Gastrocnemius medialis (tissue), 4 donors: ENCODE data around the gene RNF207. TPM values are rescaled to one million over a fixed set of nuclear protein-coding genes. Genes with fewer than 3 reads are reported as not detected.

Experiments
- ATAC-seq, 2 donors: fragments of 150-250 bp; one replicate each; pipeline ENCODE4 v1.9.1; 2016
- DNase-seq, 2 donors: peaks; one replicate each; pipeline ENCODE4 v3.0.0-alpha.2; 2019
- H3K27ac ChIP-seq, 4 donors: fragments of 200-600 bp; sonication (generic); 1 replicate in 1 of 4; 2 replicates in 3 of 4; pipeline ENCODE4 v1.5.1; 2016 to 2018; ENCODE audit warnings: mild to moderate bottlenecking in 2 of 4, moderate library complexity in 1 of 4
- H3K27me3 ChIP-seq, 3 donors: fragments of 200-600 bp; sonication (generic) in 2 of 3; 1 replicate in 1 of 3; 2 replicates in 2 of 3; pipeline versions ENCODE4 v1.5.1 to v1.6.0; 2016 to 2019; ENCODE audit warnings: mild to moderate bottlenecking in 1 of 3, moderate library complexity in 1 of 3
- H3K36me3 ChIP-seq, 2 donors: fragments of 200-600 bp; sonication (generic) in 1 of 2; one replicate each; pipeline ENCODE4 v1.5.1; 2017 to 2018
- H3K4me1 ChIP-seq, 2 donors: fragments of 200-600 bp; sonication (generic) in 1 of 2; one replicate each; pipeline ENCODE4 v1.5.1; 2016 to 2017; ENCODE audit warnings: mild to moderate bottlenecking in 2 of 2
- H3K4me3 ChIP-seq, 4 donors: fragments of 200-600 bp; sonication (generic) in 3 of 4; 1 replicate in 1 of 4; 2 replicates in 3 of 4; pipeline ENCODE4 v1.5.1; 2016 to 2019; ENCODE audit warnings: mild to moderate bottlenecking in 2 of 4
- H3K9me3 ChIP-seq, 3 donors: fragments of 200-600 bp; sonication (generic) in 2 of 3; 1 replicate in 1 of 3; 2 replicates in 2 of 3; pipeline ENCODE4 v1.5.1; 2016 to 2019
- POLR2A ChIP-seq, 2 donors: fragments of 450-650 bp; IDR thresholded peaks; one replicate each; pipeline ENCODE4 v1.6.1; 2017; ENCODE audit warnings: antibody characterized with exemption in 2 of 2, mild to moderate bottlenecking in 2 of 2, moderate library complexity in 2 of 2
- in situ Hi-C, 4 donors: fragments of 200-750 bp; cut with MboI; loops; one replicate each; pipeline versions ENCODE4 v1.15.0 to v1.8.0; 2017; ENCODE audit warnings: low sequenced_read_pairs in 4 of 4
- intact Hi-C: fragments of 100-400 bp; cut with DNase I; formaldehyde crosslinking; loops from one replicate; pipeline ENCODE4 v1.15.1; 2023; ENCODE audit warnings: low total_unique reads
- total RNA-seq, 4 donors: library from RNA; depleted of rRNA; stranded (reverse); fragments of >200 nt; gene quantifications; one replicate each; pipeline versions ENCODE4 v1.1.0 to v1.2.3, GENCODE V29; 2016
- TF ChIP-seq, protein P1 (sequence below), 5 experiments: fragments of 450-650 bp in 3 of 5; fragments of 200-600 bp in 2 of 5; sonication (generic) in 2 of 5; IDR thresholded peaks in 4 of 5; conservative IDR thresholded peaks in 1 of 5; 1 replicate in 4 of 5; 2 replicates in 1 of 5; pipeline ENCODE4 v1.5.1; 2016 to 2019; ENCODE audit warnings: antibody characterized with exemption in 5 of 5, mild to moderate bottlenecking in 3 of 5, moderate library complexity in 3 of 5

The RNF207 gene
- total RNA-seq, 4 donors from 2014 or later, result 0.29 to 4.7 (median 0.99) TPM

- intact Hi-C loops, result no loop called here
- Histone ChIP-seq H3K4me3 (no peak overlapping the region), H3K36me3 (no peaks in the 10 kb centered on the region), H3K4me1 (no peaks in the 10 kb centered on the region), H3K27ac (no peak overlapping the region), H3K9me3 (no peaks in the 10 kb centered on the region), H3K27me3 (peaks cover 7 to 18% (median 8%) of the 10 kb centered on the region in 3 donors)
- ATAC-seq, result no peak
- TF ChIP-seq, protein P1, sequence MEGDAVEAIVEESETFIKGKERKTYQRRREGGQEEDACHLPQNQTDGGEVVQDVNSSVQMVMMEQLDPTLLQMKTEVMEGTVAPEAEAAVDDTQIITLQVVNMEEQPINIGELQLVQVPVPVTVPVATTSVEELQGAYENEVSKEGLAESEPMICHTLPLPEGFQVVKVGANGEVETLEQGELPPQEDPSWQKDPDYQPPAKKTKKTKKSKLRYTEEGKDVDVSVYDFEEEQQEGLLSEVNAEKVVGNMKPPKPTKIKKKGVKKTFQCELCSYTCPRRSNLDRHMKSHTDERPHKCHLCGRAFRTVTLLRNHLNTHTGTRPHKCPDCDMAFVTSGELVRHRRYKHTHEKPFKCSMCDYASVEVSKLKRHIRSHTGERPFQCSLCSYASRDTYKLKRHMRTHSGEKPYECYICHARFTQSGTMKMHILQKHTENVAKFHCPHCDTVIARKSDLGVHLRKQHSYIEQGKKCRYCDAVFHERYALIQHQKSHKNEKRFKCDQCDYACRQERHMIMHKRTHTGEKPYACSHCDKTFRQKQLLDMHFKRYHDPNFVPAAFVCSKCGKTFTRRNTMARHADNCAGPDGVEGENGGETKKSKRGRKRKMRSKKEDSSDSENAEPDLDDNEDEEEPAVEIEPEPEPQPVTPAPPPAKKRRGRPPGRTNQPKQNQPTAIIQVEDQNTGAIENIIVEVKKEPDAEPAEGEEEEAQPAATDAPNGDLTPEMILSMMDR (IDR thresholded peaks at IDR 0.05 in 4 of 5, conservative IDR thresholded peaks at IDR 0.05 in 1 of 5), result no peak
- TF ChIP-seq POLR2A (IDR thresholded peaks at IDR 0.05), result no peak
- in situ Hi-C loops, result no loop called here
- no peak for DNase-seq
Measured at GRCh38 chr1:6162341-6162740, 43.6 kb upstream of the RNF207 start.

DNA sequence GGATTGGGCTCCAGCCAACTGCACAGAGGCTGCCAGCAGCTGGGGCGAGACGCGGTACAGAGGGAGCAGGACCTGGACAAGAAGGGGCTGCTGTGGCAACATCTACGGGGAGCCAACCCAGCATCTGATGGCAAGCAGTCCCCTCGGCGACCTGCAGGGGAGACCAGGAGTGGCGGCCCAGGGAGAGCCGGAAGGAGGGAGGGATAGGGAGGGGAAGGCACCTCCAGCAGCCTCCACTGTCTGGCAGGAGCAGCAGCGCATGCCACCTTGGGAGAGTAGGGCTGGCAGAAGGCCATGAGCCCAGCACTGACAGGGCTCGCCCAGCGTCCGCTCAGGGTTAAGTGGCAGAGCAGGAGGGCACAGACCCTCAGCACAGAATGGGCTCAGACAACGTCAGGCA lies 43.1 kb upstream of the RNF207 start:
- TF ChIP-seq, protein P1 (IDR thresholded peaks at IDR 0.05 in 4 of 5, conservative IDR thresholded peaks at IDR 0.05 in 1 of 5), result no peak
- TF ChIP-seq POLR2A (IDR thresholded peaks at IDR 0.05), result no peak
- ATAC-seq (no peak), DNase-seq (no peak)
- peaks cover 7 to 18% (median 8%) of the 10 kb centered on the region in 3 donors for H3K27me3 ChIP-seq
- no peak overlapping the region for H3K27ac ChIP-seq
- no peaks in the 10 kb centered on the region for H3K4me1 ChIP-seq
- no peaks in the 10 kb centered on the region for H3K36me3 ChIP-seq
- intact Hi-C loops, result no loop called here
- no peaks in the 10 kb centered on the region for H3K9me3 ChIP-seq
- no peak overlapping the region for H3K4me3 ChIP-seq
- in situ Hi-C loops, result no loop called here

DNA sequence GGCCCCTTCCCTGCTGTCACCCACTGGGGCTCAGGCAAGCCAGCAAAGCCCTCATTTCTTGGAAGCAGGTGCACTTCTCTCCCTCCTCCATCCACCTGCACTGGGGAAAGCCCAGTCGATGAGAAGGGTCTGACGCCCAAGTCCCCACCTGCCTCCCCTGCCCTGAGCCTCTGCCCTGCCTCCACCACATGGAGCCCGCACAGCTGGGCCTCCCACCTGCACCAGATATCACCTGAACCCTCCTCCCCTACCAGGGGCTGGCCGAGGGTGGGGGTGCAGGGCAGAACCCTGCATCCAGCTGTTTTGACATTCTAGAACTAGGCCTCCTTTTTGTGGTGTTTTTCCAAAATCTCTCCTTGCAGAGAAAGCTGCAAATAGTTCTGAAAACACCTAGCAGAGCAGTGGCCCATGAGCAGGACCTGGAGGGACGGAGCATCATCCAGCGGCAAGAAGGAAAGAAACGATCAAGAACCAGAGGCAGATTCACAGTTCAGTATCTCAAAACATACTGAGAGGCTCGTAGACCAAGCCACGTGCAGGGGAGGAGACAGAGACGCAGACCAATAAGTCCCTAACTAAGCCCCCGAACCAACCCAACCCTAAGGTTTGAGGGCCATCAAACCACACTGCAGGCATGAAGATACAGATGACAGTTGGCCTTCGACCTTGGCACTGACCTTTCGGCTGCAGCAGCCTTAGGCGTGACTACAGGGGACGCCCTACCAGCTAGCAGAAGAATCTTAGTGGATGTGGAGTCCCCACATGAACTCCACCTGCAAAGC lies 42.5 kb upstream of the RNF207 start:
- intact Hi-C loops (no loop called here), in situ Hi-C loops (no loop called here)
- Histone ChIP-seq H3K27me3 (peaks cover 7 to 17% (median 8%) of the 10 kb centered on the region in 3 donors), H3K4me3 (no peak overlapping the region), H3K27ac (no peak overlapping the region), H3K36me3 (no peaks in the 10 kb centered on the region), H3K4me1 (no peaks in the 10 kb centered on the region), H3K9me3 (no peaks in the 10 kb centered on the region)
- no peak for TF ChIP-seq POLR2A (IDR thresholded peaks at IDR 0.05)
- TF ChIP-seq, protein P1 (IDR thresholded peaks at IDR 0.05 in 4 of 5, conservative IDR thresholded peaks at IDR 0.05 in 1 of 5), result no peak
- DNase-seq (no peak), ATAC-seq (no peak)

- no peaks in the 10 kb centered on the region for H3K4me1 ChIP-seq
- intact Hi-C loops, result no loop called here
- peaks cover 7 to 16% (median 8%) of the 10 kb centered on the region in 3 donors for H3K27me3 ChIP-seq
- no peaks in the 10 kb centered on the region for H3K9me3 ChIP-seq
- in situ Hi-C loops, result no loop called here
- ATAC-seq (no peak), DNase-seq (no peak)
- H3K27ac ChIP-seq, result no peak overlapping the region
- H3K4me3 ChIP-seq, result no peak overlapping the region
- TF ChIP-seq, protein P1 (IDR thresholded peaks at IDR 0.05 in 4 of 5, conservative IDR thresholded peaks at IDR 0.05 in 1 of 5), result no peak
- no peak for TF ChIP-seq POLR2A (IDR thresholded peaks at IDR 0.05)
- no peaks in the 10 kb centered on the region for H3K36me3 ChIP-seq
Measured at GRCh38 chr1:6163973-6164617, 41.8 kb upstream of the RNF207 start.
